H9 (cell line): ENCODE measurements around the gene SMCO3. TPM values are rescaled to one million over a fixed set of nuclear protein-coding genes. Genes with fewer than 3 reads are reported as not detected.
A peak's percentile ranks its signal among the peaks of the same experiment; 100 is the strongest.

Experiments
- DNase-seq: peaks from one replicate; pipeline ENCODE4 v3.0.0-alpha.2; 2017
- H2AFZ ChIP-seq: one replicate; pipeline ENCODE4 v1.6.1; 2013; ENCODE audit warnings: mild to moderate bottlenecking, low read length, control low read depth, moderate library complexity
- H2AK5ac ChIP-seq: 2 replicates; pipeline ENCODE4 v1.6.1; 2013; ENCODE audit warnings: low read length, control low read depth, mixed read lengths; ENCODE audit not compliant: insufficient read length
- H2BK120ac ChIP-seq: one replicate; pipeline ENCODE4 v1.6.1; 2013; ENCODE audit warnings: low read depth, mild to moderate bottlenecking, low read length, control low read depth, inconsistent platforms; ENCODE audit not compliant: poor library complexity, severe bottlenecking
- H2BK12ac ChIP-seq: 2 replicates; pipeline ENCODE4 v1.6.1; 2013; ENCODE audit warnings: low read length, control low read depth, mixed read lengths, low read depth; ENCODE audit not compliant: insufficient read length
- H2BK15ac ChIP-seq: 2 replicates; pipeline ENCODE4 v1.6.1; 2013; ENCODE audit warnings: low read depth, low read length, control low read depth
- H2BK20ac ChIP-seq: one replicate; pipeline ENCODE4 v1.6.1; 2013; ENCODE audit warnings: low read depth, mild to moderate bottlenecking, low read length, control low read depth, inconsistent platforms; ENCODE audit not compliant: poor library complexity, severe bottlenecking
- H2BK5ac ChIP-seq: 2 replicates; pipeline ENCODE4 v1.6.1; 2013; ENCODE audit warnings: low read length, control low read depth, mixed read lengths; ENCODE audit not compliant: insufficient read length
- H3K14ac ChIP-seq: 2 replicates; pipeline ENCODE4 v1.6.1; 2013; ENCODE audit warnings: low read length, control low read depth; ENCODE audit not compliant: insufficient read depth
- H3K18ac ChIP-seq: 2 replicates; pipeline ENCODE4 v1.6.1; 2013; ENCODE audit warnings: low read depth, mild to moderate bottlenecking, mixed read lengths, low read length, control low read depth; ENCODE audit not compliant: insufficient read length
- H3K23ac ChIP-seq: 2 replicates; pipeline ENCODE4 v1.6.1; 2013; ENCODE audit warnings: low read length, control low read depth, mixed read lengths, low read depth; ENCODE audit not compliant: insufficient read length
- H3K23me2 ChIP-seq: 2 replicates; pipeline ENCODE4 v1.6.1; 2013; ENCODE audit warnings: low read depth, mild to moderate bottlenecking, mixed read lengths, low read length, control low read depth; ENCODE audit not compliant: insufficient read length, poor library complexity, severe bottlenecking
- H3K27ac ChIP-seq: 2 replicates; pipeline ENCODE4 v1.5.1; 2013; ENCODE audit warnings: low read length, control low read depth, mixed read lengths, low read depth; ENCODE audit not compliant: insufficient read length
- H3K27me3 ChIP-seq: 2 replicates; pipeline ENCODE4 v1.6.1; 2013; ENCODE audit warnings: low read length, control low read depth, inconsistent platforms; ENCODE audit not compliant: insufficient read depth
- H3K4ac ChIP-seq: 2 replicates; pipeline ENCODE4 v1.6.1; 2013; ENCODE audit warnings: low read depth, mild to moderate bottlenecking, control low read depth, inconsistent platforms, low read length, moderate library complexity
- H3K4me1 ChIP-seq: 2 replicates; pipeline ENCODE4 v1.6.1; 2013; ENCODE audit warnings: low read length, control low read depth, inconsistent platforms; ENCODE audit not compliant: insufficient read depth
- H3K4me2 ChIP-seq: 2 replicates; pipeline ENCODE4 v1.6.1; 2013; ENCODE audit warnings: low read length, control low read depth, mixed read lengths; ENCODE audit not compliant: insufficient read length, insufficient read depth
- H3K56ac ChIP-seq: 2 replicates; pipeline ENCODE4 v1.6.1; 2013; ENCODE audit warnings: low read depth, mild to moderate bottlenecking, mixed read lengths, low read length, control low read depth; ENCODE audit not compliant: insufficient read length
- H3K79me1 ChIP-seq: 2 replicates; pipeline ENCODE4 v1.6.1; 2013; ENCODE audit warnings: low read depth, mild to moderate bottlenecking, moderate library complexity, low read length, control low read depth, inconsistent platforms; ENCODE audit not compliant: insufficient read depth, poor library complexity, severe bottlenecking
- H3K79me2 ChIP-seq: 2 replicates; pipeline ENCODE4 v1.6.1; 2013; ENCODE audit warnings: low read length, control low read depth, inconsistent platforms; ENCODE audit not compliant: insufficient read depth
- H3K9ac ChIP-seq: 2 replicates; pipeline ENCODE4 v1.6.1; 2013; ENCODE audit warnings: low read length, control low read depth, mixed read lengths; ENCODE audit not compliant: insufficient read length; ENCODE audit errors: extremely low read depth
- H3K9me3 ChIP-seq: one replicate; pipeline ENCODE4 v1.6.1; 2013; ENCODE audit warnings: low read depth, low read length, inconsistent platforms; ENCODE audit not compliant: control insufficient read depth
- H3T11ph ChIP-seq: one replicate; pipeline ENCODE4 v1.6.1; 2013; ENCODE audit warnings: mild to moderate bottlenecking, low read length, control low read depth, inconsistent platforms
- H4K20me1 ChIP-seq: one replicate; pipeline ENCODE4 v1.6.1; 2013; ENCODE audit not compliant: control insufficient read depth, insufficient read length, insufficient read depth
- H4K5ac ChIP-seq: 2 replicates; pipeline ENCODE4 v1.6.1; 2013; ENCODE audit warnings: low read depth, mild to moderate bottlenecking, mixed read lengths, low read length, control low read depth; ENCODE audit not compliant: insufficient read length
- H4K8ac ChIP-seq: replicated peaks from 2 replicates; pipeline ENCODE4 v1.6.1; 2013; ENCODE audit warnings: low read length, control low read depth, mixed read lengths, low read depth; ENCODE audit not compliant: insufficient read length
- H4K91ac ChIP-seq: 2 replicates; pipeline ENCODE4 v1.6.1; 2013; ENCODE audit warnings: low read depth, mild to moderate bottlenecking, moderate library complexity, mixed read lengths, low read length, control low read depth; ENCODE audit not compliant: insufficient read length
- H3K27ac Mint-ChIP-seq, 3 experiments: 2 replicates in 2 of 3; 3 replicates in 1 of 3; pipeline ENCODE4 v1.8.0; 2020 to 2021; ENCODE audit warnings: mixed read lengths in 3 of 3, mild to moderate bottlenecking in 1 of 3, moderate library complexity in 1 of 3
- H3K27me3 Mint-ChIP-seq: 2 replicates; pipeline ENCODE4 v1.8.0; 2021; ENCODE audit warnings: low read depth, mild to moderate bottlenecking, moderate library complexity, mixed read lengths
- H3K36me3 Mint-ChIP-seq, 3 experiments: 2 replicates in 2 of 3; 3 replicates in 1 of 3; pipeline ENCODE4 v1.8.0; 2020 to 2021; ENCODE audit warnings: low read depth in 3 of 3, mixed read lengths in 3 of 3; ENCODE audit not compliant: insufficient read depth in 1 of 3
- H3K4me1 Mint-ChIP-seq, 2 experiments: 2 replicates each; pipeline ENCODE4 v1.8.0; 2020; ENCODE audit warnings: mixed read lengths in 2 of 2
- H3K4me3 Mint-ChIP-seq, 2 experiments: 2 replicates in 1 of 2; 3 replicates in 1 of 2; pipeline ENCODE4 v1.8.0; 2020 to 2021; ENCODE audit warnings: mild to moderate bottlenecking in 2 of 2, mixed read lengths in 2 of 2, moderate library complexity in 1 of 2
- H3K9me3 Mint-ChIP-seq, 2 experiments: 2 replicates in 1 of 2; 3 replicates in 1 of 2; pipeline ENCODE4 v1.8.0; 2020; ENCODE audit warnings: mild to moderate bottlenecking in 2 of 2, mixed read lengths in 2 of 2, moderate library complexity in 1 of 2
- WGBS: extraction: QIAGEN DNeasy Blood & Tissue Kit; methylation state at CpG from one replicate; pipeline ENCODE4 v1.1.7; 2013; ENCODE audit warnings: missing lambda C conversion rate, low lambda C conversion rate, mixed read lengths; ENCODE audit not compliant: insufficient read length; ENCODE audit errors: extremely low coverage; 5-methylcytosine and 5-hydroxymethylcytosine counted together
- total RNA-seq: library from RNA; stranded (reverse); gene quantifications from 2 replicates; pipeline ENCODE4 v1.2.1, GENCODE V29; 2021
- TF ChIP-seq, protein P1 (sequence below): fragments of 200-600 bp; sonication (generic); conservative IDR thresholded peaks from 3 replicates; pipeline ENCODE4 v1.8.0; 2021; ENCODE audit warnings: antibody characterized with exemption, mild to moderate bottlenecking

SMCO3 gene
- total RNA-seq, 1 experiment from 2014 or later = not detected

DNA sequence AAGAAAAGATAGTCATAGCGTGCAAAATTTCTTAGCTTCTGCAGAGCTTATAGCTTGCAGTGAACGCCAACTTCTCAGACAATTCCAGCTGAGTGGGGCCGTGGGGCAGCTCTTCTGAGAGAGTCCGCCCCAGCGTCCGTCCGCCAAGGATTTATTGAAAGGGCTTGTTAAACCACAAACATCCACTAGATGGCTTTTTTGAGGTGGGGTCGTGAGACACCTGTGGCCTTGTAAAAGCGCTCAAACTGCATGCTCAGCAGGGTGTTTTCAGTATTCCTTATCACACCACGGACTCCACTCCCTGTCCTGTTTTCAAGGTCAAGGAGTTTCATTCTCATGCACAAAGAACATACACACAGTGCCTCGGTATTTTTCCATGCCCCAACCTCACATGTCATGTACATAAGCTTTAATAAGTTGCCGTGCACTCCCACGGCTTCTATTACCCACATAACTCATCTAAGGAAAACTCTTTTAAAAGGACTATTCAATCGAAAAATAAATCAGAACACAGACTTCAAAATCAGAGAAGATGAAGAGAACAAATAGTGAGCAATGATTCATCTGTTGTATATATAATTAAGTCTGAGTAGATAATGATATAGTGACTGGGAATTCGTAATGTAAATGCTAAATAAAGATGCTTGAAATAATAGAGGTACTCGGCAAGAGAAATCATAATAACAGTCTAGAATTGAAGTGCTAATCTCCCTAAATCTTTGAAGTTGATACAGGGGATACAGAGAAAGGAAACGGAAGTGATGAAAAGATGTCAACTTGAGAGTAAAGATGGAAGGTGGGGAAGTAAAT lies 57.4 kb downstream of the SMCO3 start:
- H3K36me3 Mint-ChIP-seq = peaks cover 19 to 20% (median 20%) of the 10 kb centered on the region in 3 experiments
- H4K5ac ChIP-seq = no peak overlapping the region
- no peak overlapping the region for H3K4me3 Mint-ChIP-seq
- H3K9ac ChIP-seq = no peak overlapping the region
- H3K27ac Mint-ChIP-seq = no peak overlapping the region
- no peak overlapping the region for H2BK20ac ChIP-seq
- no peak overlapping the region for H3K4me2 ChIP-seq
- no peaks in the 10 kb centered on the region for H3K23me2 ChIP-seq
- H3K14ac ChIP-seq = no peak overlapping the region
- H3K4ac ChIP-seq = no peak overlapping the region
- no peaks in the 10 kb centered on the region for H3K79me1 ChIP-seq
- no peak overlapping the region for H2BK5ac ChIP-seq
- no CpG with 5 or more reads among the region's 17 CpGs for WGBS
- peaks cover 14 to 20% of the 10 kb centered on the region in 2 experiments; a peak in 4 of 5 replicates for H3K9me3 Mint-ChIP-seq
- H4K20me1 ChIP-seq = no peaks in the 10 kb centered on the region
- H4K8ac ChIP-seq = no peak overlapping the region
- peak; percentile 77 for DNase-seq
- no peaks in the 10 kb centered on the region for H3K79me2 ChIP-seq
- H3K4me1 ChIP-seq = peaks cover 2% of the 10 kb centered on the region; the same call in 1 of the 2 replicates
- H3K27ac ChIP-seq = no peak overlapping the region
- no peaks in the 10 kb centered on the region for H3K27me3 ChIP-seq
- H2BK15ac ChIP-seq = no peak overlapping the region
- H3K4me1 Mint-ChIP-seq = peaks cover 5 to 12% of the 10 kb centered on the region in 2 experiments; a peak in 3 of 4 replicates
- TF ChIP-seq, protein P1, sequence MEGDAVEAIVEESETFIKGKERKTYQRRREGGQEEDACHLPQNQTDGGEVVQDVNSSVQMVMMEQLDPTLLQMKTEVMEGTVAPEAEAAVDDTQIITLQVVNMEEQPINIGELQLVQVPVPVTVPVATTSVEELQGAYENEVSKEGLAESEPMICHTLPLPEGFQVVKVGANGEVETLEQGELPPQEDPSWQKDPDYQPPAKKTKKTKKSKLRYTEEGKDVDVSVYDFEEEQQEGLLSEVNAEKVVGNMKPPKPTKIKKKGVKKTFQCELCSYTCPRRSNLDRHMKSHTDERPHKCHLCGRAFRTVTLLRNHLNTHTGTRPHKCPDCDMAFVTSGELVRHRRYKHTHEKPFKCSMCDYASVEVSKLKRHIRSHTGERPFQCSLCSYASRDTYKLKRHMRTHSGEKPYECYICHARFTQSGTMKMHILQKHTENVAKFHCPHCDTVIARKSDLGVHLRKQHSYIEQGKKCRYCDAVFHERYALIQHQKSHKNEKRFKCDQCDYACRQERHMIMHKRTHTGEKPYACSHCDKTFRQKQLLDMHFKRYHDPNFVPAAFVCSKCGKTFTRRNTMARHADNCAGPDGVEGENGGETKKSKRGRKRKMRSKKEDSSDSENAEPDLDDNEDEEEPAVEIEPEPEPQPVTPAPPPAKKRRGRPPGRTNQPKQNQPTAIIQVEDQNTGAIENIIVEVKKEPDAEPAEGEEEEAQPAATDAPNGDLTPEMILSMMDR = peak; percentile 75; the same call in 2 of the 3 replicates
- H3K56ac ChIP-seq = no peak overlapping the region
- no peak overlapping the region for H2BK12ac ChIP-seq
- H3K23ac ChIP-seq = no peak overlapping the region
- no peak overlapping the region for H3K18ac ChIP-seq
- H2BK120ac ChIP-seq = no peak overlapping the region
- no peaks in the 10 kb centered on the region for H3K9me3 ChIP-seq
- H3T11ph ChIP-seq = no peak overlapping the region
- H3K27me3 Mint-ChIP-seq = no peaks in the 10 kb centered on the region
- H2AK5ac ChIP-seq = no peak overlapping the region
- no peak overlapping the region for H2AFZ ChIP-seq
- H4K91ac ChIP-seq = no peak overlapping the region

Other genes with a start within 250 kb of the SMCO3 start
- gene PLBD1, start 246.3 kb downstream of the SMCO3 start, total RNA-seq = 15.2 and 15.5 TPM in 2 replicates
- gene GUCY2C, start 117.6 kb downstream of the SMCO3 start, total RNA-seq = 1.3 and 1.9 TPM in 2 replicates
- 108 TPM in 2 replicates for gene WBP11, start 10.7 kb downstream of the SMCO3 start, total RNA-seq
- 1.6 and 1.9 TPM in 2 replicates for gene C12orf60, start 10.5 kb downstream of the SMCO3 start, total RNA-seq
- gene ART4, start 29.3 kb upstream of the SMCO3 start, total RNA-seq = not detected in 2 replicates
- not detected in 2 replicates for gene MGP, start 71.7 kb upstream of the SMCO3 start, total RNA-seq
- not detected in 2 replicates for gene ERP27, start 124.4 kb upstream of the SMCO3 start, total RNA-seq
- gene ARHGDIB, start 147.4 kb upstream of the SMCO3 start, total RNA-seq = 0.29 and 0.44 TPM in 2 replicates
- not detected in 2 replicates for gene PDE6H, start 158.9 kb upstream of the SMCO3 start, total RNA-seq